ENCODE data around the gene MRPL36.

DNA sequence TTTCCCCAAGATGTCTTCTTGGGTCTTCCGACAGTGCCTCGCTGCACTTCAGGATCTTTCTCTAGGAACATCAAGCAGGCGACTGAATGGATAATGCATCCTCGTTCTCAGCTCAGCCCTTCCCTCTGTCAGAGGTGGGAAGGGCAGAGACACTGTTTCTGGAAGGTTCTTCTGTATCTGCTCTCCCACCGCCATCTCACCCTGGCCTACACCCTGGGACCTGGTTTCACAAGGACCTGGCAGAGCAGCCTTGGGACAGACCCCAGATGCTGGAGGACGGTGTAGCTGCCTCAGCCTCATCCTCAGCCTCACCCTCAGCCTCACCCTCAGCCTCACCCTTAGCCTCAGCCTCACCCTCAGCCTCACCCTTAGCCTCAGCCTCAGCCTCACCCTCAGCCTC is 18.5 kb downstream of the MRPL36 start:
- no peak for TF ChIP-seq POLR2AphosphoS5 (IDR thresholded peaks at IDR 0.05; ENCODE audit: low read depth, low read length)
- no peak for TF ChIP-seq POLR2A (IDR thresholded peaks at IDR 0.05; ENCODE audit: low read depth, low read length)
